Activated naive CD4-positive, alpha-beta T cell treated with anti-CD3 and anti-CD28 coated beads, Interleukin-2, amount 10 ng/mL, durations not matched to agents 7 days and 5 days (primary cell): ENCODE results near the gene PRRT1B.

Source experiments
- CTCF ChIA-PET: fragments of 350-600 bp; sonication (Branson Sonifier 250); formaldehyde crosslinking; loops from one replicate; lab custom pipeline; 2021; ENCODE audit warnings: antibody characterized with exemption; lab: Charles Lee
- DNase-seq: peaks from one replicate; pipeline ENCODE4 v3.0.0-alpha.2; 2020
- H3K27ac Mint-ChIP-seq: one replicate; pipeline ENCODE4 v1.8.0; 2021; ENCODE audit warnings: mild to moderate bottlenecking, moderate library complexity, mixed read lengths
- H3K27me3 Mint-ChIP-seq: one replicate; pipeline ENCODE4 v1.8.0; 2021; ENCODE audit warnings: mild to moderate bottlenecking, mixed read lengths
- H3K36me3 Mint-ChIP-seq: one replicate; pipeline ENCODE4 v1.8.0; 2021; ENCODE audit warnings: mixed read lengths
- H3K4me1 Mint-ChIP-seq: one replicate; pipeline ENCODE4 v1.8.0; 2021; ENCODE audit warnings: mixed read lengths
- H3K4me3 Mint-ChIP-seq: one replicate; pipeline ENCODE4 v1.8.0; 2021; ENCODE audit warnings: mild to moderate bottlenecking, moderate library complexity, mixed read lengths
- H3K9me3 Mint-ChIP-seq: one replicate; pipeline ENCODE4 v1.8.0; 2021; ENCODE audit warnings: mixed read lengths

PRRT1B gene

GRCh38 chr9:131545003-131545785 is at the start of gene PRRT1B:
Gene PRRT1B, plus strand, starts transcription at chr9:131545523. Its CDS starts 93 bp downstream, at chr9:131545616.
- Mint-ChIP-seq H3K27ac (no peak within 1 kb of the TSS), H3K9me3 (peaks cover 19% of the 10 kb centered on the region), H3K36me3 (peaks cover 19% of the 10 kb centered on the region), H3K27me3 (peaks cover 72% of the 10 kb centered on the region), H3K4me3 (no peak within 1 kb of the TSS), H3K4me1 (peaks cover 13% of the 10 kb centered on the region)
- no peak for DNase-seq
- CTCF ChIA-PET: interaction anchor here (1.7 to 1.9 kb wide), 2 partner anchors 15 to 195 kb away, joined by 5 to 6 read pairs; no protein-coding TSS in a partner anchor

- H3K27me3 Mint-ChIP-seq: no peaks in the 10 kb centered on the region
- DNase-seq: no peak
- H3K4me3 Mint-ChIP-seq: no peak overlapping the region
- peaks cover 30% of the 10 kb centered on the region for H3K4me1 Mint-ChIP-seq
- no peaks in the 10 kb centered on the region for H3K9me3 Mint-ChIP-seq
- CTCF ChIA-PET: no interaction called here
- peaks cover 60% of the 10 kb centered on the region for H3K36me3 Mint-ChIP-seq
- H3K27ac Mint-ChIP-seq: no peak overlapping the region
Measured at GRCh38 chr9:131495785-131496184, 49.5 kb upstream of the PRRT1B start.

GRCh38 chr9:131496844-131497405 is 48.4 kb upstream of the PRRT1B start:
- no peaks in the 10 kb centered on the region for H3K9me3 Mint-ChIP-seq
- peaks cover 56% of the 10 kb centered on the region for H3K36me3 Mint-ChIP-seq
- CTCF ChIA-PET: no interaction called here
- no peaks in the 10 kb centered on the region for H3K27me3 Mint-ChIP-seq
- H3K4me3 Mint-ChIP-seq: no peak overlapping the region
- H3K4me1 Mint-ChIP-seq: peaks cover 41% of the 10 kb centered on the region
- no peak for DNase-seq
- H3K27ac Mint-ChIP-seq: peak overlapping the region; percentile 24

GRCh38 chr9:131499254-131499767 is 46.0 kb upstream of the PRRT1B start:
- H3K4me1 Mint-ChIP-seq: peaks cover 61% of the 10 kb centered on the region
- H3K4me3 Mint-ChIP-seq: no peak overlapping the region
- H3K36me3 Mint-ChIP-seq: peaks cover 41% of the 10 kb centered on the region
- DNase-seq: no peak
- CTCF ChIA-PET: interaction anchor here (1.6 to 2.8 kb wide), 2 partner anchors 8 to 150 kb away, joined by 4 to 10 read pairs; no protein-coding TSS in a partner anchor
- H3K27ac Mint-ChIP-seq: peak overlapping the region; percentile 86
- no peaks in the 10 kb centered on the region for H3K9me3 Mint-ChIP-seq
- H3K27me3 Mint-ChIP-seq: no peaks in the 10 kb centered on the region

GRCh38 chr9:131500377-131500776 is 44.9 kb upstream of the PRRT1B start:
- peaks cover 36% of the 10 kb centered on the region for H3K36me3 Mint-ChIP-seq
- CTCF ChIA-PET: interaction anchor here (0.6 to 2.8 kb wide), 6 partner anchors 9 to 1861 kb away, joined by 3 to 10 read pairs (median 4); no protein-coding TSS in a partner anchor
- peak overlapping the region; percentile 86 for H3K27ac Mint-ChIP-seq
- no peaks in the 10 kb centered on the region for H3K27me3 Mint-ChIP-seq
- H3K9me3 Mint-ChIP-seq: no peaks in the 10 kb centered on the region
- peak; percentile 82 for DNase-seq
- H3K4me3 Mint-ChIP-seq: peak overlapping the region; percentile 68
- peaks cover 71% of the 10 kb centered on the region for H3K4me1 Mint-ChIP-seq

- peaks cover 32% of the 10 kb centered on the region for H3K36me3 Mint-ChIP-seq
Measured at GRCh38 chr9:131500939-131501541, 44.3 kb upstream of the PRRT1B start.

GRCh38 chr9:131502781-131503625 is 42.3 kb upstream of the PRRT1B start, which contains the start of gene POMT1:
Gene POMT1, plus strand, starts transcription at chr9:131502918. Its CDS starts 1,301 bp downstream, at chr9:131504219.
- H3K9me3 Mint-ChIP-seq: no peaks in the 10 kb centered on the region
- CTCF ChIA-PET: interaction anchor here (0.8 to 1.0 kb wide), 2 partner anchors 76 to 130 kb away, joined by 3 read pairs; no protein-coding TSS in a partner anchor
- H3K27ac Mint-ChIP-seq: peak within 1 kb of the TSS; percentile 86
- peaks cover 35% of the 10 kb centered on the region for H3K36me3 Mint-ChIP-seq
- peak; percentile 91 for DNase-seq
- H3K27me3 Mint-ChIP-seq: no peaks in the 10 kb centered on the region
- H3K4me3 Mint-ChIP-seq: peak within 1 kb of the TSS; percentile 89
- peaks cover 67% of the 10 kb centered on the region for H3K4me1 Mint-ChIP-seq

More at GRCh38 chr9:131500939-131501541, 44.3 kb upstream of the PRRT1B start:
- Mint-ChIP-seq H3K27ac (peak overlapping the region; percentile 86), H3K27me3 (no peaks in the 10 kb centered on the region), H3K4me3 (peak overlapping the region; percentile 68), H3K9me3 (no peaks in the 10 kb centered on the region), H3K4me1 (peaks cover 71% of the 10 kb centered on the region)
- peak; percentile 59 for DNase-seq
- CTCF ChIA-PET: interaction anchor here (0.6 to 2.8 kb wide), 5 partner anchors 10 to 1862 kb away, joined by 3 to 10 read pairs (median 4); no protein-coding TSS in a partner anchor

GRCh38 chr9:131503626-131504465 is 41.5 kb upstream of the PRRT1B start:
- Mint-ChIP-seq H3K4me3 (peak overlapping the region; percentile 89), H3K4me1 (peaks cover 60% of the 10 kb centered on the region), H3K27ac (peak overlapping the region; percentile 86), H3K27me3 (no peaks in the 10 kb centered on the region), H3K36me3 (peaks cover 31% of the 10 kb centered on the region), H3K9me3 (no peaks in the 10 kb centered on the region)
- CTCF ChIA-PET: interaction anchor here (0.8 to 1.0 kb wide), 2 partner anchors 75 to 131 kb away, joined by 3 read pairs; no protein-coding TSS in a partner anchor
- DNase-seq: peak; percentile 75

- Mint-ChIP-seq H3K27ac (no peak overlapping the region), H3K36me3 (peaks cover 28% of the 10 kb centered on the region), H3K9me3 (no peaks in the 10 kb centered on the region)
Measured at GRCh38 chr9:131505012-131505411, 40.3 kb upstream of the PRRT1B start.

GRCh38 chr9:131511416-131511815 is 33.9 kb upstream of the PRRT1B start:
- H3K27ac Mint-ChIP-seq: peak overlapping the region; percentile 68
- CTCF ChIA-PET: interaction anchor here (0.5 to 1.3 kb wide), 3 partner anchors 161 to 529 kb away, joined by 3 read pairs; no protein-coding TSS in a partner anchor
- no peak for DNase-seq
- H3K36me3 Mint-ChIP-seq: peaks cover 45% of the 10 kb centered on the region
- no peaks in the 10 kb centered on the region for H3K9me3 Mint-ChIP-seq
- H3K27me3 Mint-ChIP-seq: no peaks in the 10 kb centered on the region
- no peaks in the 10 kb centered on the region for H3K4me1 Mint-ChIP-seq
- no peak overlapping the region for H3K4me3 Mint-ChIP-seq

More at GRCh38 chr9:131505012-131505411, 40.3 kb upstream of the PRRT1B start:
- no peak for DNase-seq
- CTCF ChIA-PET: interaction anchor here (0.6 kb wide), 1 partner anchor 14 kb away, joined by 3 read pairs; no protein-coding TSS in a partner anchor
- Mint-ChIP-seq H3K27me3 (no peaks in the 10 kb centered on the region), H3K4me3 (no peak overlapping the region), H3K4me1 (peaks cover 48% of the 10 kb centered on the region)

- peaks cover 43% of the 10 kb centered on the region for H3K36me3 Mint-ChIP-seq
Measured at GRCh38 chr9:131511880-131512279, 33.4 kb upstream of the PRRT1B start.

GRCh38 chr9:131513177-131513576 is 32.1 kb upstream of the PRRT1B start:
- Mint-ChIP-seq H3K36me3 (peaks cover 44% of the 10 kb centered on the region), H3K4me3 (no peak overlapping the region)

More at GRCh38 chr9:131511880-131512279, 33.4 kb upstream of the PRRT1B start:
- H3K4me3 Mint-ChIP-seq: no peak overlapping the region
- no peaks in the 10 kb centered on the region for H3K4me1 Mint-ChIP-seq
- no peak for DNase-seq
- CTCF ChIA-PET: interaction anchor here (0.6 to 1.3 kb wide), 2 partner anchors 162 to 464 kb away, joined by 3 read pairs; no protein-coding TSS in a partner anchor
- no peaks in the 10 kb centered on the region for H3K27me3 Mint-ChIP-seq
- H3K27ac Mint-ChIP-seq: peak overlapping the region; percentile 68
- H3K9me3 Mint-ChIP-seq: no peaks in the 10 kb centered on the region

More at GRCh38 chr9:131513177-131513576, 32.1 kb upstream of the PRRT1B start:
- Mint-ChIP-seq H3K9me3 (no peaks in the 10 kb centered on the region), H3K27me3 (no peaks in the 10 kb centered on the region), H3K4me1 (no peaks in the 10 kb centered on the region), H3K27ac (no peak overlapping the region)
- DNase-seq: no peak
- CTCF ChIA-PET: no interaction called here
